ENCODE results near the gene TMOD2.

The TMOD2 gene

DNA sequence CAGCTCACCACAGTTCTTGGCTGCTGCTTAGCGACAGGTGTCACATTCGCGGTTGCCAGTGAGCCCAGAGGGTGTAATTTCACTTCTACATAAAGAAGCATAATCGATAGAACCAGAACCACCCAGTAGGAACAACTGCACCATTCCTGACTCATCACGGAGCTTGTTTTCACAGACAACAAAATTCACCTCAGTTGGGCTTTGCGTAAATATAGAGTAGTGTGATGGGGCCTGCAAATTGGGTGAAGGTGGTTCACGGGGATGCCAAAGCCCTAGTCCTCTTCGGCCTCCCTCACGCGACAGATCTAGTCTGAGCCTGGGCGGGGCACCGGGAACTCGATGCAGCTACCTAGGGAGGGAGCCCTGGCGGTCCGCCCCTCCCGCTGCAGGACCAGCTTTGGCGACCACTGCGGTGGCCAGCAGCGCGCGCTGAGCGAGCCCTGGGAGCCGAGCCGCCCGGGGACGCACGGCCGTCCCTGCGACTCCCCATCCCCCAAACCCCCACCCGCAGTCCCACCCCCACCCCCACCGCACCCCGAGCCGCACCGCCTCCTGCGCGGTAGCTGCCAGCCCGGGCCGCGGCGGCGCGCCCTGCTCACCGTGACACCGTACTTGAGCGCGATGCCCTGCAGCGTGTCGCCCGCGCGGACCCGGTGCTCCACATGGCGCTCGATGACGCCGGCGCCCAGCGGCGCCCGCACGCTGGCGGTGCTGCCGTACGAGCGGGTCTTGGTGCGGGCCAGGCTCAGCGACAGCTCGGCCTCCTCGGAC is 14.5 kb upstream of the TMOD2 start:
- peak; percentile 64 for DNase-seq

DNA sequence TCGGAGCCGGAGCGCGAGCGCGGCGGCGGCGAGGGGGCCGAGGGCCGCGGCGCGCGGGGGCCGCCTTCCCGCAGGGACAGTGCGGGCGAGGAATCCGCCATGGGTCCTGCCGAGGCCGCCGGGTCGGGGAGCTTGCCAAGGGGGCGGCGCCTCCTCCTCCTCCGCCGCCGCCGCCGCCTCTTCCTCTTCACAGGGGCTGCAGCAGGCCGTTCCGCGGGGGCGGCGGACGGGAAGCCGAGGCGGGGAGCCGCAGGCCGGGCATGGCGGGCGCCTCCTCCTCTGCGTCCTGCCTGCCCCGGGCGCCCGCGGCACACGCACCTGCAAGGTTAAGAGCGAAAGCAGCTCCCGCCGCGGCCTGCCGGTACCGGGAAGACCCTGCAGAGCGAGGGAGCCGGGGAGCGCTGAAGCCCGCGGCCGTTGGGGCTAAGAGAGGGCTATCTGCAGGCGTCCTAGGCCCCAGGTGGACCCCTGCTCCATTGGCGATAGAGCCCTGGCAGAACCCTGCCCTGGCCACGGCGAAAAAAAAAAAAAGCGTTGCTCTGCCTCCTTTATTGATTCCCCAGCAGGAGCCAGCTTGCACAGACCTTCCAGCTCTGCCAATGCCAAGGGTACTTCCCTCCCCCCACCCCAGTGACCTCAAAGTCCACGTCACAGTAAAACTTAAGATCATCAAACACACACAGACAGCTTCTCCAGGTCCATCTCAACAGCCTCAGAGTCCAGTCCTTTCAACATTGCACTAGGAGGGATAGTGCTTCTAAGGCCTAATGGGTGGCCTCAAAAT is 13.7 kb upstream of the TMOD2 start, which contains the start of gene LYSMD2:
Gene LYSMD2, minus strand, starts transcription at position 134 of the 784 bp plus-strand sequence. Its CDS starts 33 bp downstream, at position 101.
- peak; percentile 67 for DNase-seq

DNA sequence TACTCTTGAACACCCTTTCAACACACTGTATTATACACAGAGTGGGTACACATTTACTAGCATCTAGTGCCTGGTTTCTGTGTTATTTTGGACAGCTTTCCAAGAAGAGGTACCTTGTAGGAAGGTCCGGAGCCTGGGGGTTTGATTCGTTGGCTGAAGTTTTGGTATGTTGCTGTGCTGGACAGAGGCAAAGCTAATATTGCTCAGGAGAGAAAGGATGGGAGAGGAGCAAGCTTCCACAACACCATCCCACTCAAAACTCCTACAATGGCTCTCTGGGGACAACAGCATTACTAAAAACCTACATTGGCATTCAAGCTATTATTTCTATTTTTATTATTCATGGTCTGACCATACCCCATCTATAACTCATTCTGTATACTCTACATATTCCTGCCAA is 12.8 kb upstream of the TMOD2 start:
- no peak for DNase-seq

GRCh38 chr15:51739061-51739712 is 12.2 kb upstream of the TMOD2 start:
- no peak for DNase-seq

DNA sequence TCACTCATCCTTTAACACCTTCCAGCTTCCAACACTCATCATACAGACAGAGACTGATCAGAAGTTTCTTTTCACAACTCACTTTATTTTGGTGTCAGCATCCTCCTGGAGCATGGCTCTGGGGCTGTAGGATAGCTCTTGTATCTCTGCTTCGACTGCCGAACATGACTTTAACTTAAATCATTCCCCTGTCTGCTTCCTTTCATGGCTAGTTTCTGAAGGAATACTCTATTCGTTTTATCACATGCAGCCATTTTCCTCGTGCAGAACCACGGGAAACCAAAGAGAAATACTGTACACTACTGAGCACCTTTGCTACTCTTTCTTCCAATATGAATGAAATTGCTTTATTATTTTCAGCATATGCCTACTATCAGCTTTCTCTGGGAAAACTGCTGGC is 2.1 kb upstream of the TMOD2 start:
- no peak for DNase-seq

GRCh38 chr15:51750186-51750585 is 1.2 kb upstream of the TMOD2 start:
- DNase-seq, result no peak

DNA sequence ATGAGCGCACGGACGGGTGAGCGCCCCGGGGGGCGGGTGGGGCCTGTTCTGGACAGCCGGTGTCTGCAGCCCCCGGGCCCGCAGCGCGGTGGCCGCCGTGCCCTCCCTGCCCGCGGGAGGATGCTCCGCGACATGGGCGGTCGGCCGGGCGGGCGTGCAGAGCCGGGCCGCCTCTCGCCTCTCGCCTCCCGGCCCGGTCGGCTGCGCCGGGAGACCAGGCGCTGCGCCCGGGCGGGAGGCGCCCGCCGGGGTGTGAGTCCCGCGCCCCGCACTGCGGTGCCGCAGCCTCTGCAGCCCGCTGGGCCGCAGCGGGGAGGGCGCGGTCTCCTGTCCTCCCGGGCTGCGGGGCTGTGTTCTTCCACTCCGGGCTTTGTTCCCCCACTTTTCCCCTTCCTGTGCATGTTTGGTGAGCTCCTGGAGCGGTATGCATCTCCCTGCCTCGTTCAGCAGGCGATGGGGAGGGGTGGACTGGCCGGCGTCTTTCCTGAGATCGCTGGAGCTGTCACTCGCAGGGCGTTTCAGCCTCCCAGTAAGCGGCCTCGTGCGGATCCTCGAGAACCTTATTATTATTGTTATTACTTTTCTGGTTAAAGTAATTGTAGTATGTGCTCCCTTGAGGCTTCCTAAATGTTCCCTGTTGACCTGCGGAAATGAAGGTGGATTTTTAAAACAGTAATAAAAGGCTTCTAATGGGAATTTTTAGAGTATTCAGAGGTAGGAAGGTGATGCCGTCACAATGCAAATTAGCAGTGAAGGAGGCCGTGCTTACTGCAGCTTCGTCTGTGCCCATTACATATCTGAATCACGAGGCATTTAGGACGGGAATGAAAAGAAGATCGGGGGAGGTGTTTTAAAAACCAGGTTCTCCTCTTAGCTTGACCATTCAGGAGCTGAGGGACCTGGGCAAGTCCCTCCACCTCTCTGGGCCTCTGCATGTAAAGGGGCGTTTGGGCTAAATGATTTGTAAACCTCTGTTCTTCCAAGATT is 593 bp downstream of the TMOD2 start:
- DNase-seq, result no peak

GRCh38 chr15:51752888-51753287 is 1.5 kb downstream of the TMOD2 start:
- DNase-seq, result no peak

DNA sequence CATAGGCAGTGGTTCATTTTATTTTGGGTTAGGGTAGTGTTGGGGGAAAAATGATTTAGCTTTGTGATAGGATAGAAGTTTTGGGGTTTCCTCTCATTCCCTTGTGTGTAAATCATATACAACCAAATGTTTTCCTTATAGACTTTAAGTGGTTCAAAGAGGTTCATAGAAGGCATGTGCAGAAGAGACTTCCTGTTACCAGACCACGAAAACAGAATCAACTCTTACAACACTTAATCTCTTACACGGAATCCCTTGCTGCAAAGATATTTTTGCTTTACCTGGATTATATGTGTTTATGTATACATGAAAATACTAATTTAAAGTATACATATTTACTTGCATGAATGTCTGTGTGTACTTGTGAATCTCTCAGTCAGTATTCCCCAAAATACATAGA is 2.9 kb downstream of the TMOD2 start:
- DNase-seq, result no peak

DNA sequence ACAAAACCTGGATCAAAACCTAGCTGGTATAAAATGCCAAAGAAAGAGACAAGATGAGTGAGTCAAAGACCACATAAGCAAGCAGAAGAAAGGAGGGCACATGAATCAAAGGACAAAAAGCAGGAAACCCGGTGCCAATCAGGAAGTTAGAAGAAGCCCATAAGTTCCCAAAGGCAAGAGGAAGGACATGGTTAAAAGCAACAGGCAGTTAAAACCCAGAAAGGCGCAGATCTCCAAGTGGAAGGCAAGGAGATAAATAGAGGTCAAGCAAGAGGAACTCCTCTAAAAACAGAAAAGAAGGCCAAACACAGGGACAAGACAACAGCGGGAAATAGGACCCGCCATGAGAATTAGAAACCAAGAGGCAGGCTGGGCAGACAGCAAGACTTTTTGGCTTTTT is 4.4 kb downstream of the TMOD2 start:
- no peak for DNase-seq

DNA sequence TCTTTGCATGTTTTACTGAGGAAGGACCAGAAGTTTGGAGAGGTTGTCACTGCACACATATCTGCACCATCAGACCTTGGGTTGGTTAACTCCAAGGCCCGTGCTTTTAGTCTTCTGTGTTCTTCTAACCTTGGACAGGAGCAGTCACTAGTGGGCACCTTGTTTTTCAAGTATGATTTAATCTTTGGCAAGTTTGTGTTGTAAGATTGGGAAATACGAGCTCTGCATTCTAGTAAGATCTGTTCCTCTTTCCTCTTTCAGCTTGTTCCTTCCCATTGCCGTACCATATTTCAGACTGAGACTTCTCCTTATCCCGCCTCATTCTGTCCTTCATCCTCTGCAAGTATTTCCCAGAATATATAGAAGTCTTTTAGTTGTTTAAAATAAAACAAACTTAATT is 5.1 kb downstream of the TMOD2 start:
- DNase-seq, result no peak

- DNase-seq, result no peak
These were observed 6.1 kb downstream of the TMOD2 start for GRCh38 chr15:51757450-51757849.

GRCh38 chr15:51758645-51759044 is 7.2 kb downstream of the TMOD2 start:
- DNase-seq, result no peak

DNA sequence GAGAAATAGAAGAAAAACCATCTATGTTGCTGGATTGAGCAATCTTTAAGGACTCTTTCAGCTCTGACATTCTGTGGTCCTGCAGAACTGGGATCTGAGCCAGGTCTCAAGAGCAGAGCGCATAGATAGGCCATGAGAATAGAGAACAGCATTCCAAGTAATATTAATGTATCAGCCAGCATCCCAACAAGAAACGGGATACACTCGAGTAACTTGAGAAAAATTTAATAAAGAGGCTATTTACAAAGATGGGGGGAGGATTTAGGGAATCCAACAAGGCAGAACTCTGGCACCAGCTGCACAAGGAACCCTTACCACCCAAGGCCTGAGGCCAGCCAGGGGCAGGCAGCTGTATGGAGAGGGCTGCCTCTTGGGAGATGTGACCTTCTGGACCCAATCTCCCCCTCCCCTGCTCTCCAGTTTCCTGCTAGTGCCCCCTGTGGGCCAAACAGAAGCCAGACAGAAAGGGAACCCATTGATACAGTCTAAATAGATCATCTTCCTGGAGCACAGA is 8.2 kb downstream of the TMOD2 start:
- DNase-seq, result no peak

GRCh38 chr15:51760805-51761204 is 9.4 kb downstream of the TMOD2 start:
- no peak for DNase-seq

GRCh38 chr15:51765751-51766150 is 14.4 kb downstream of the TMOD2 start:
- DNase-seq, result no peak

DNA sequence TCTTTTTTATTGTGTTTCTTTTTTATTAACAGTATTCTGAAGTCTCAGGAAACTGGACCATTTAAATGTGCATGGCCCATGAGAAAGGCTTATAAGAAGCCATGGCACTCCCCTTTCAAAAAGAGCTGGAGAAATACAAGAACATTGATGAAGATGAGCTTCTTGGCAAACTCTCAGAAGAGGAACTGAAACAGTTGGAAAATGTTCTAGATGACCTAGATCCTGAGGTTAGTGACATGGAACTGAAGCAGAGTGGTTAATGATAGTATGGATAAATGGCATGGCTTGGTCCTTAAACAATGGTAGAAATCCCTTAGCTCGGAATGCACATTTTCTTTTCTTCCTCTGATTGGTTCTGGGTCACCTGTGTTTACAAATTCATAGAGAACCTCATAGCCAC is 14.9 kb downstream of the TMOD2 start:
- no peak for DNase-seq

- no peak for DNase-seq
These were observed 16.6 kb downstream of the TMOD2 start for GRCh38 chr15:51768018-51768417.

DNA sequence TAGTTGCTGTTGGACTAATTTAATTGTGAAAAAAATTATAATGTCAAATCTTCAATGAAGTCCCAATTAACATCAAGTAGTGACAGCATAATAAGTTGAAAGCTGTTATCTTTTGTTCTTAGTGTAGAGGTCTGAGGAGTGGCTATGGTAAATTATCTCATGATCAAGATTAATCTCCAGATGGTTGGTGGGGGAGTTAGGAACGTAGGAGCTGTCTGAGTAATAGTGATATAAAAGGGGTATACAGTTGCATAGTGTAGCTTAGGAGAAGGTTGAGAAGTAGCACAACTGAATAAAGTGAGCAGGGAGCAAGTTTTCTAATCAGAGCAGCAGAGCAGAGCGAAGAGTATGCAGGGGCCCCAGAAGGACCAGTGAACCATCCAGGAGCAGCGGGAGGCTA is 19.5 kb downstream of the TMOD2 start:
- DNase-seq, result no peak

DNA sequence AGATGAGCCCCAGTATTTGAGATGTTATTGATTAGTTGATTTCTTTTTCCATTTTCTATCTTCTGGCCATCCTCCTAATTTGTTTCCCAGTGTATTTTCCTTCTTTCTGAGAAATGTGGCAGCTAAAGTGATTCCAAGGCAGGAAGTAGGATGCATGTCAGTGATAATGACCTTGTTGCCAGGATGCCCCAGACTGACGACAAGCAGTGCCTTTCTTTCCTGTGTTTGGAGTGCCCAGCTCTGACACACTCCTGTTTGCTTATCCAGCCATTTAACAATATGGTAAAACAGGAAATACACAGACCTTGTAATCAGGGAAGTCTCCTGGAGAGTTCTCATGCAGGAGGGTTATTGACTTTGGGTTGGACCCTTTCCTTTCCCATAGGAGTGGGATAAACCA is 20.4 kb downstream of the TMOD2 start:
- DNase-seq, result no peak

GRCh38 chr15:51774916-51775315 is 23.5 kb downstream of the TMOD2 start:
- no peak for DNase-seq

Data from CD4-positive, alpha-beta T cell treated with Interleukin-17A for 1 hour (primary cell).